HCT116 (cell line): ENCODE results near the gene RNF217. TPM values are rescaled to one million over a fixed set of nuclear protein-coding genes. Genes with fewer than 3 reads are reported as not detected.

Experiments used
- ATAC-seq: fragments of 200-7000 bp; cut with Tn5 transposase; 2 replicates; pipeline ENCODE4 v1.9.1; 2020; ENCODE audit warnings: mild to moderate bottlenecking, moderate library complexity
- BruUV-seq: library from RNA; stranded (reverse); fragments of 400-500 nt; replicated peaks from 2 replicates; lab custom pipeline; 2021; lab: Mats Ljungman, UMichigan
- CTCF ChIA-PET: fragments of 300-600 bp; sonication (Branson Sonifier 250); formaldehyde crosslinking; loops from one replicate; lab custom pipeline; 2021; ENCODE audit warnings: antibody characterized with exemption; lab: Charles Lee
- POLR2A ChIA-PET: fragments of 300-600, 350-600 bp; sonication (Branson Sonifier 250); formaldehyde crosslinking; loops from one replicate; lab custom pipeline; 2021; ENCODE audit warnings: antibody characterized with exemption; lab: Charles Lee
- RAD21 ChIA-PET, 2 experiments: fragments of 300-600 bp; sonication (Branson Sonifier 250); formaldehyde crosslinking; loops; one replicate each; lab custom pipeline; 2023; ENCODE audit warnings: low total read pairs in 2 of 2; ENCODE audit not compliant: uncharacterized antibody in 2 of 2, unreplicated experiment in 2 of 2, low non-redundant PET in 1 of 2; lab: Charles Lee
- DNase-seq: peaks from one replicate; pipeline ENCODE4 v3.0.0-alpha.2; 2010; ENCODE audit warnings: low read depth, low spot score
- H2AFZ ChIP-seq: fragments of 200-600 bp; shearing (Covaris generic), sonication (generic); 2 replicates; pipeline ENCODE4 v1.6.1; 2017; ENCODE audit warnings: low read depth, mixed run types, mixed read lengths, antibody characterized with exemption, low read length; ENCODE audit not compliant: poor library complexity, severe bottlenecking
- H3K27ac ChIP-seq: 2 replicates; pipeline ENCODE4 v1.5.1; 2012; ENCODE audit warnings: low read depth, low read length
- H3K27me3 ChIP-seq: fragments of 200-600 bp; sonication (generic); 2 replicates; pipeline ENCODE4 v1.6.1; 2016; ENCODE audit warnings: mixed run types, low read length, mixed read lengths; ENCODE audit not compliant: insufficient read depth
- H3K36me3 ChIP-seq, 2 experiments: fragments of 200-500 bp in 1 of 2; fragments of 200-600 bp in 1 of 2; sonication (Bioruptor generic) in 1 of 2; sonication (generic) in 1 of 2; 2 replicates each; pipeline versions ENCODE4 v1.5.1 to v1.6.1; 2014 to 2016; ENCODE audit warnings: low read length in 2 of 2, inconsistent platforms in 1 of 2, mixed read lengths in 1 of 2, mixed run types in 1 of 2; ENCODE audit not compliant: insufficient read depth in 2 of 2, control insufficient read depth in 1 of 2
- H3K4me1 ChIP-seq, 2 experiments: fragments of 200-600 bp in 1 of 2; sonication (generic) in 1 of 2; 2 replicates each; pipeline versions ENCODE4 v1.5.1 to v1.6.1; 2012 to 2017; ENCODE audit warnings: low read length in 2 of 2, inconsistent platforms in 1 of 2, mild to moderate bottlenecking in 1 of 2, mixed read lengths in 1 of 2, mixed run types in 1 of 2, moderate library complexity in 1 of 2; ENCODE audit not compliant: insufficient read depth in 2 of 2, control insufficient read depth in 1 of 2
- H3K4me2 ChIP-seq: fragments of 200-600 bp; sonication (generic); 2 replicates; pipeline ENCODE4 v1.6.1; 2017; ENCODE audit warnings: mixed run types, low read length, mixed read lengths
- H3K4me3 ChIP-seq, 2 experiments: fragments of 200-600 bp in 1 of 2; sonication (generic) in 1 of 2; replicated peaks in 1 of 2; 2 replicates each; pipeline ENCODE4 v1.5.1; 2011 to 2016; ENCODE audit warnings: low read length in 2 of 2, control low read depth in 1 of 2, low read depth in 1 of 2, mild to moderate bottlenecking in 1 of 2, mixed read lengths in 1 of 2, mixed run types in 1 of 2
- H3K79me2 ChIP-seq: fragments of 200-600 bp; sonication (generic); 2 replicates; pipeline ENCODE4 v1.6.1; 2017; ENCODE audit warnings: mild to moderate bottlenecking, mixed run types, low read length, moderate library complexity, mixed read lengths; ENCODE audit not compliant: insufficient read depth
- H3K9ac ChIP-seq: fragments of 200-600 bp; sonication (generic); 2 replicates; pipeline ENCODE4 v1.6.1; 2016; ENCODE audit warnings: low read length, mixed read lengths
- H3K9me2 ChIP-seq: fragments of 200-600 bp; sonication (generic), shearing (Covaris generic); 2 replicates; pipeline ENCODE4 v1.6.1; 2017; ENCODE audit warnings: mixed run types, mild to moderate bottlenecking, moderate library complexity; ENCODE audit not compliant: insufficient read depth
- H3K9me3 ChIP-seq, 2 experiments: fragments of 200-500 bp in 1 of 2; fragments of 200-600 bp in 1 of 2; sonication (Bioruptor generic) in 1 of 2; sonication (generic) in 1 of 2; 2 replicates each; pipeline ENCODE4 v1.6.1; 2014 to 2017; ENCODE audit warnings: low read length in 2 of 2, mixed read lengths in 2 of 2, inconsistent platforms in 1 of 2, low read depth in 1 of 2, mild to moderate bottlenecking in 1 of 2, mixed run types in 1 of 2, moderate library complexity in 1 of 2; ENCODE audit not compliant: control insufficient read depth in 1 of 2, insufficient read depth in 1 of 2
- H4K20me1 ChIP-seq: fragments of 200-600 bp; sonication (generic), shearing (Covaris generic); 2 replicates; pipeline ENCODE4 v1.6.1; 2017; ENCODE audit warnings: mixed run types, mild to moderate bottlenecking, moderate library complexity; ENCODE audit not compliant: insufficient read depth
- ATF3 ChIP-seq: IDR thresholded peaks from 2 replicates; pipeline ENCODE4 v1.6.1; 2012
- CBX3 ChIP-seq: IDR thresholded peaks from 2 replicates; pipeline ENCODE4 v1.6.1; 2012; ENCODE audit warnings: low read depth
- CEBPB ChIP-seq: IDR thresholded peaks from 2 replicates; pipeline ENCODE4 v1.6.1; 2012; ENCODE audit warnings: low read depth
- CTCF ChIP-seq, 3 experiments: fragments of 200-600 bp in 1 of 3; sonication (generic) in 1 of 3; IDR thresholded peaks in 2 of 3; conservative IDR thresholded peaks in 1 of 3; 2 replicates each; pipeline ENCODE4 v1.5.1; 2012 to 2017; ENCODE audit warnings: low read depth in 2 of 3, low read length in 2 of 3, antibody characterized with exemption in 1 of 3, borderline replicate concordance in 1 of 3, control low read depth in 1 of 3, mild to moderate bottlenecking in 1 of 3, mixed read lengths in 1 of 3, mixed run types in 1 of 3, moderate library complexity in 1 of 3; ENCODE audit not compliant: insufficient read depth in 1 of 3
- EGR1 ChIP-seq: IDR thresholded peaks from 2 replicates; pipeline ENCODE4 v1.6.1; 2012; ENCODE audit warnings: low read depth
- ELF1 ChIP-seq: IDR thresholded peaks from 2 replicates; pipeline ENCODE4 v1.6.1; 2012; ENCODE audit warnings: low read depth, borderline replicate concordance
- FOSL1 ChIP-seq: IDR thresholded peaks from 2 replicates; pipeline ENCODE4 v1.6.1; 2012; ENCODE audit warnings: low read depth
- JUND ChIP-seq: IDR thresholded peaks from 2 replicates; pipeline ENCODE4 v1.6.1; 2012
- MAX ChIP-seq: IDR thresholded peaks from 2 replicates; pipeline ENCODE4 v1.6.1; 2012
- POLR2AphosphoS5 ChIP-seq: IDR thresholded peaks from 2 replicates; pipeline ENCODE4 v1.6.1; 2011; ENCODE audit warnings: mild to moderate bottlenecking, low read depth, low read length, moderate library complexity
- REST ChIP-seq: IDR thresholded peaks from 2 replicates; pipeline ENCODE4 v1.6.1; 2012; ENCODE audit warnings: low read depth
- SIN3A ChIP-seq: IDR thresholded peaks from 2 replicates; pipeline ENCODE4 v1.6.1; 2012; ENCODE audit warnings: low read depth
- SP1 ChIP-seq: IDR thresholded peaks from 2 replicates; pipeline ENCODE4 v1.6.1; 2012; ENCODE audit warnings: low read depth
- ZNF274 ChIP-seq: fragments of 200-500 bp; sonication (Bioruptor generic); IDR thresholded peaks from 2 replicates; pipeline ENCODE4 v1.6.1; 2014; ENCODE audit warnings: mild to moderate bottlenecking, low read depth, low read length, inconsistent platforms
- intact Hi-C: fragments of 100-400 bp; cut with micrococcal nuclease; formaldehyde crosslinking; loops from 2 replicates; pipeline ENCODE4 v1.10.0; 2022
- total RNA-seq: library from RNA; stranded (reverse); gene quantifications from one replicate; pipeline ENCODE4 v1.2.1, GENCODE V29; 2021; ENCODE audit not compliant: unreplicated experiment

RNF217 gene
- total RNA-seq, 1 experiment from 2014 or later: 20.4 TPM

- H3K4me3 ChIP-seq: peak overlapping the region; percentile 66 to 71
- no peaks in the 10 kb centered on the region for H3K27me3 ChIP-seq
- intact Hi-C loops: loop anchor here (10.0 kb wide), 1 partner anchor 143 kb away; no protein-coding TSS in a partner anchor
- H3K27ac ChIP-seq: peak overlapping the region; percentile 85
- ATAC-seq (no peak), DNase-seq (no peak)
- ChIA-PET RAD21 (no interaction called here), CTCF (no interaction called here)
- H3K4me2 ChIP-seq: peak overlapping the region; percentile 93
- H3K79me2 ChIP-seq: peaks cover 33% of the 10 kb centered on the region
- H3K36me3 ChIP-seq: no peaks in the 10 kb centered on the region
- H3K9me2 ChIP-seq: no peaks in the 10 kb centered on the region
- peak overlapping the region; percentile 74 for H3K9ac ChIP-seq
- TF ChIP-seq ZNF274: no peak
- TF ChIP-seq EGR1: no peak
- TF ChIP-seq FOSL1: no peak
- TF ChIP-seq POLR2AphosphoS5: no peak
- TF ChIP-seq CBX3: no peak
- TF ChIP-seq JUND: no peak
- TF ChIP-seq SP1: no peak
- TF ChIP-seq CTCF (IDR thresholded peaks at IDR 0.05 in 2 of 3, conservative IDR thresholded peaks at IDR 0.05 in 1 of 3; ENCODE audit: borderline replicate concordance in 1 of 3, insufficient read depth in 1 of 3, low read depth in 2 of 3, low read length in 2 of 3): no peak
- TF ChIP-seq ATF3: no peak
- no peak for TF ChIP-seq MAX
- no peak for TF ChIP-seq REST
- TF ChIP-seq CEBPB: no peak
- TF ChIP-seq ELF1: no peak
- no peak for TF ChIP-seq SIN3A
- TF ChIP-seq, all 23 proteins: peak for 0
- no peaks in the 10 kb centered on the region for H4K20me1 ChIP-seq
- no TSS peak for BruUV-seq
- peak overlapping the region; percentile 70 for H2AFZ ChIP-seq
- peaks cover 30 to 54% of the 10 kb centered on the region in 2 experiments for H3K4me1 ChIP-seq
- POLR2A ChIA-PET: no interaction called here
- H3K9me3 ChIP-seq: no peaks in the 10 kb centered on the region
Observed at GRCh38 chr6:124961464-124961776, 817 bp upstream of the RNF217 start.
